Panc1 (cell line): ENCODE results near the gene HACD4. TPM values are rescaled to one million over a fixed set of nuclear protein-coding genes. Genes with fewer than 3 reads are reported as not detected.

Experiments
- ATAC-seq: fragments of 200-7000 bp; cut with Tn5 transposase; 2 replicates; pipeline ENCODE4 v1.9.1; 2020; ENCODE audit warnings: mild to moderate bottlenecking, moderate library complexity
- BruUV-seq: library from RNA; stranded (reverse); fragments of 400-500 nt; replicated peaks from 2 replicates; lab custom pipeline; 2021; lab: Mats Ljungman, UMichigan
- CTCF ChIA-PET: fragments of 300-600 bp; sonication (Branson Sonifier 250); formaldehyde crosslinking; loops from one replicate; lab custom pipeline; 2022; ENCODE audit warnings: antibody characterized with exemption; lab: Charles Lee
- POLR2A ChIA-PET: fragments of 300-600 bp; sonication (Branson Sonifier 250); formaldehyde crosslinking; loops from one replicate; lab custom pipeline; 2022; ENCODE audit warnings: antibody characterized with exemption; lab: Charles Lee
- DNase-seq: peaks from one replicate; pipeline ENCODE4 v3.0.0-alpha.2; 2010; ENCODE audit warnings: low read depth, low spot score
- H3K27ac ChIP-seq: 2 replicates; pipeline ENCODE4 v1.5.1; 2011; ENCODE audit warnings: mild to moderate bottlenecking, low read length, inconsistent platforms
- H3K27me3 ChIP-seq: fragments of 200-500 bp; sonication (Bioruptor generic); 2 replicates; pipeline ENCODE4 v1.6.0; 2014; ENCODE audit warnings: low read length, inconsistent platforms; ENCODE audit not compliant: control insufficient read depth, insufficient read depth
- H3K36me3 ChIP-seq: fragments of 200-500 bp; sonication (Bioruptor generic); 2 replicates; pipeline ENCODE4 v1.5.1; 2014; ENCODE audit warnings: inconsistent platforms, mild to moderate bottlenecking, low read length, moderate library complexity; ENCODE audit not compliant: control insufficient read depth, insufficient read depth
- H3K4me1 ChIP-seq: 2 replicates; pipeline ENCODE4 v1.5.1; 2011; ENCODE audit warnings: inconsistent platforms, mild to moderate bottlenecking, low read length, moderate library complexity; ENCODE audit not compliant: control insufficient read depth, insufficient read depth
- H3K4me3 ChIP-seq, 2 experiments: 2 replicates each; pipeline ENCODE4 v1.5.1; 2011 to 2012; ENCODE audit warnings: low read depth in 2 of 2, low read length in 2 of 2, mild to moderate bottlenecking in 2 of 2, inconsistent platforms in 1 of 2, moderate library complexity in 1 of 2
- H3K9me3 ChIP-seq: fragments of 200-500 bp; sonication (Bioruptor generic); 2 replicates; pipeline ENCODE4 v1.5.1; 2014; ENCODE audit warnings: low read depth, mild to moderate bottlenecking, inconsistent platforms, low read length, moderate library complexity; ENCODE audit not compliant: control insufficient read depth, insufficient read depth
- POLR2AphosphoS5 ChIP-seq: IDR thresholded peaks from 2 replicates; pipeline ENCODE4 v1.6.1; 2012; ENCODE audit warnings: mild to moderate bottlenecking, low read depth, low read length, moderate library complexity
- REST ChIP-seq, 2 experiments: IDR thresholded peaks; 2 replicates each; pipeline ENCODE4 v1.6.1; 2011 to 2012; ENCODE audit warnings: low read depth in 2 of 2, control low read depth in 1 of 2, low read length in 1 of 2, mild to moderate bottlenecking in 1 of 2, moderate library complexity in 1 of 2; ENCODE audit not compliant: insufficient read depth in 1 of 2
- SIN3A ChIP-seq: IDR thresholded peaks from 2 replicates; pipeline ENCODE4 v1.6.1; 2012; ENCODE audit warnings: low read depth, mild to moderate bottlenecking, low read length, moderate library complexity, borderline replicate concordance; ENCODE audit not compliant: insufficient read depth
- TCF7L2 ChIP-seq: IDR thresholded peaks from 2 replicates; pipeline ENCODE4 v1.6.1; 2011; ENCODE audit warnings: mild to moderate bottlenecking, low read depth, low read length, inconsistent platforms
- in situ Hi-C: cut with HindIII; loops from 2 replicates; pipeline ENCODE4 v1.10.0; 2016; ENCODE audit warnings: low sequenced_read_pairs, low pct_unique_long_range_greater_than_20kb
- intact Hi-C: fragments of 100-400 bp; cut with micrococcal nuclease; formaldehyde crosslinking; loops from one replicate; pipeline ENCODE4 v1.10.0; 2022; ENCODE audit not compliant: unreplicated experiment
- total RNA-seq: library from RNA; stranded (reverse); gene quantifications from one replicate; pipeline ENCODE4 v1.2.1, GENCODE V29; 2021; ENCODE audit not compliant: unreplicated experiment
- TF ChIP-seq, protein P1 (sequence below): fragments of 450-650 bp; IDR thresholded peaks from 2 replicates; pipeline ENCODE4 v1.5.1; 2017; ENCODE audit warnings: mild to moderate bottlenecking

Gene HACD4
- total RNA-seq, 1 experiment from 2014 or later: 0.13 TPM

GRCh38 chr9:21078702-21079101, 47.3 kb upstream of the HACD4 start:
- intact Hi-C loops (no loop called here), in situ Hi-C loops (no loop called here)
- H3K4me1 ChIP-seq: no peaks in the 10 kb centered on the region
- no peaks in the 10 kb centered on the region for H3K9me3 ChIP-seq
- no peak for TF ChIP-seq TCF7L2
- TF ChIP-seq SIN3A: no peak
- TF ChIP-seq POLR2AphosphoS5: no peak
- TF ChIP-seq REST (IDR thresholded peaks at IDR 0.05; ENCODE audit: insufficient read depth in 1 of 2, low read depth in 2 of 2, low read length in 1 of 2): no peak
- TF ChIP-seq, protein P1, sequence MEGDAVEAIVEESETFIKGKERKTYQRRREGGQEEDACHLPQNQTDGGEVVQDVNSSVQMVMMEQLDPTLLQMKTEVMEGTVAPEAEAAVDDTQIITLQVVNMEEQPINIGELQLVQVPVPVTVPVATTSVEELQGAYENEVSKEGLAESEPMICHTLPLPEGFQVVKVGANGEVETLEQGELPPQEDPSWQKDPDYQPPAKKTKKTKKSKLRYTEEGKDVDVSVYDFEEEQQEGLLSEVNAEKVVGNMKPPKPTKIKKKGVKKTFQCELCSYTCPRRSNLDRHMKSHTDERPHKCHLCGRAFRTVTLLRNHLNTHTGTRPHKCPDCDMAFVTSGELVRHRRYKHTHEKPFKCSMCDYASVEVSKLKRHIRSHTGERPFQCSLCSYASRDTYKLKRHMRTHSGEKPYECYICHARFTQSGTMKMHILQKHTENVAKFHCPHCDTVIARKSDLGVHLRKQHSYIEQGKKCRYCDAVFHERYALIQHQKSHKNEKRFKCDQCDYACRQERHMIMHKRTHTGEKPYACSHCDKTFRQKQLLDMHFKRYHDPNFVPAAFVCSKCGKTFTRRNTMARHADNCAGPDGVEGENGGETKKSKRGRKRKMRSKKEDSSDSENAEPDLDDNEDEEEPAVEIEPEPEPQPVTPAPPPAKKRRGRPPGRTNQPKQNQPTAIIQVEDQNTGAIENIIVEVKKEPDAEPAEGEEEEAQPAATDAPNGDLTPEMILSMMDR: no peak
- POLR2A ChIA-PET: no interaction called here
- CTCF ChIA-PET: no interaction called here
- H3K27ac ChIP-seq: no peak overlapping the region
- ATAC-seq: no peak
- no peaks in the 10 kb centered on the region for H3K36me3 ChIP-seq
- no TSS peak for BruUV-seq
- H3K27me3 ChIP-seq: no peaks in the 10 kb centered on the region
- DNase-seq: no peak
- no peak overlapping the region for H3K4me3 ChIP-seq

DNA sequence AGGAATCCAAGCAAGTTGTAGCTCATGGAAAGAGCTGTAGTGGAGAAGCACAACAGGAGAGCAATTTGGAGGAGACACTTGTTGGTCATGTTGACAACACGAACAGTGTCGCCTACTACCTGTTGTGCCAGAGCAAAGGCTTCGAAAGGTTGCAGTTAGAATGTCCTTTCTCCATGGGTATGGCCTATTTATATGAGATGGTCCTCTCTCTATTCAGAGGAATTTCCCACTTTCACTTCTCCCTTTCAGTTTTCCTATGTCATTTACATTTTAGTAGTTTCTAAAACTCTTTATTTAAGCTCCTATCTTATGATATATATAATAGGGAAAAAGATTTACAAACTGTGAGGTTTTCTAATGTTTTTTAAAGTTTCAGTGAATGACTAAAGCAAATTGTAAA, 46.3 kb upstream of the HACD4 start, which contains the start of gene IFNB1:
TSS of gene IFNB1 (minus strand) at position 162 of the 400 bp plus-strand sequence. CDS start at position 89, 73 bp downstream.
- intact Hi-C loops (no loop called here), in situ Hi-C loops (no loop called here)
- H3K36me3 ChIP-seq: no peaks in the 10 kb centered on the region
- no peaks in the 10 kb centered on the region for H3K27me3 ChIP-seq
- no TSS peak for BruUV-seq
- no peaks in the 10 kb centered on the region for H3K9me3 ChIP-seq
- H3K27ac ChIP-seq: no peak within 1 kb of the TSS
- ChIA-PET CTCF (interaction anchor here (0.7 kb wide), 1 partner anchor 41 kb away, joined by 4 read pairs; no protein-coding TSS in a partner anchor), POLR2A (no interaction called here)
- DNase-seq: no peak
- no peak for ATAC-seq
- H3K4me3 ChIP-seq: no peak within 1 kb of the TSS
- no peak for TF ChIP-seq TCF7L2
- no peak for TF ChIP-seq SIN3A
- no peak for TF ChIP-seq REST (IDR thresholded peaks at IDR 0.05; ENCODE audit: insufficient read depth in 1 of 2, low read depth in 2 of 2, low read length in 1 of 2)
- no peaks in the 10 kb centered on the region for H3K4me1 ChIP-seq
